Mammary epithelial cell (primary cell): Measurements from ENCODE around the gene ATP10A.

Experiments
- CTCF ChIP-seq, 2 donors: IDR thresholded peaks in 1 of 2; conservative IDR thresholded peaks in 1 of 2; 2 replicates each; pipeline ENCODE4 v1.5.1; 2011 to 2012; ENCODE audit warnings: inconsistent platforms in 2 of 2, low read length in 2 of 2, mild to moderate bottlenecking in 2 of 2, control low read depth in 1 of 2, low read depth in 1 of 2; ENCODE audit not compliant: insufficient read depth in 1 of 2; ENCODE audit errors: extremely low read depth in 1 of 2
- EZH2 ChIP-seq: IDR thresholded peaks from 2 replicates; pipeline ENCODE4 v1.6.1; 2012; ENCODE audit warnings: low read length, inconsistent platforms, borderline replicate concordance

- TF ChIP-seq CTCF (conservative IDR thresholded peaks at IDR 0.05 in 1 of 2, IDR thresholded peaks at IDR 0.05 in 1 of 2; ENCODE audit: extremely low read depth in 1 of 2, insufficient read depth in 1 of 2, low read depth in 1 of 2, low read length in 2 of 2) (no peak), EZH2 (no peak)
These were observed 38.9 kb upstream of the ATP10A start for GRCh38 chr15:25901811-25902605.
